Measurements from ENCODE around the gene C10orf95. TPM values are rescaled to one million over a fixed set of nuclear protein-coding genes. Genes with fewer than 3 reads are reported as not detected.

The C10orf95 gene
- total and polyA plus RNA-seq, 2 donors (not counting 3 experiments of a cell fraction or from before 2014, with no cell fraction given), result 0.08 TPM; not detected in 1

DNA sequence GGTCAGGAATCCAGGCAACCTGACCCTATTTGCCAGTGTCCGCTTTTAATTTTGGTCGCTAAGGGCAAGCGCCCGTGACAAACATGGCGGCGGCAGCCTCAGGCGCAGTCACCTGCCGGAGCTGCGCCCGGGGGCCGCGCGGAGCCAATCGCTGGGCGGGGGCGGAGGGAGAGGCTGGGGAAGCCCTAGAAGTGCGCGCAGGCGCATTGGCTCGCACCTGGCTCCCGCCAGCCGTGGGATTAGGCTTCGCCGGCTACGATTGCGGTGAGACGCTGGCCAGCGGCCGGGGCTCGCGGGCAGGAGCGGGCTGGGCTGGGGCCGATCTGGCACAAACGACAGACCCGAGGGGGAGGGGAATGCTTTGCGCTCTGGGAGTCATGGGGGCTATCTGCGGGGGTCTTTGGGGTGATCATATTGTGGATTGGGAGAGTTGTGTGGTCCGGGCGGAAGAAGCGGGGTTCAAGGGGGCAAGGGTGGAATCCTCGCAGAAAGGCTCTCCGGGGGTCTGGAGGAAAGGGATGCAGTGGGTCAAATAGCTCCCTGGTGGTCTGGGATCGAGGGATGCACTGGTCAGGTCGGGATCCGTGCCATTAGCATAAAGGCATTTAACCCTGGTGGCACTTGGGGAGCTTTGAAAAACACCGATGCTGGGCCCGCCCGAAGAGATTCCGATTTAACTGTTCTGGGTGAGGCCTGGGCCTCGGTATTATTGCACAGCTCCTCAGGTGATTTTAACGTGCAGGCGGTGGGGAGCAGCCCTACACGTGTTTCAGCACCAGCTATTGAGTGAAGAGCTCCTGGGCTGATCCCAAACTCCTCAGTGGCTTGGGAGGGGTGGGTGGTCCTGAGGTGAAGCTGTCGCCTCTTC is 10.1 kb upstream of the C10orf95 start:
- no peak overlapping the region for H3K27ac ChIP-seq (ENCODE audit: insufficient read depth, low read depth, low read length)
- intact Hi-C loops (cut with micrococcal nuclease), result no loop called here
- FAIRE-seq (peak; percentile 75), DNase-seq (ENCODE audit: low read depth, low spot score) (peak; percentile 78)
- H3K9me3 ChIP-seq (replicated peaks; ENCODE audit: control insufficient read depth, insufficient read depth, low read length), result no peaks in the 10 kb centered on the region
- peak overlapping the region; percentile 84 for H3K4me2 ChIP-seq (ENCODE audit: insufficient read depth, low read length)
- H3K79me2 ChIP-seq (ENCODE audit: control insufficient read depth, insufficient read depth, low read length), result no peaks in the 10 kb centered on the region
- H3K4me3 ChIP-seq (replicated peaks in 1 of 3; ENCODE audit: insufficient read depth in 1 of 3, low read depth in 1 of 3, low read length in 3 of 3), result peak overlapping the region; percentile 44 to 55 (median 50)
- POLR2A ChIA-PET, result no interaction called here
- CTCF ChIA-PET, result interaction anchor here (1.0 to 2.7 kb wide), 7 partner anchors 9 to 122 kb away, joined by 3 to 16 read pairs (median 5); partner anchors contain the start of gene C10orf95
- H4K20me1 ChIP-seq (replicated peaks; ENCODE audit: control insufficient read depth, extremely low read depth, insufficient read depth, low read length), result no peaks in the 10 kb centered on the region
- no peaks in the 10 kb centered on the region for H3K36me3 ChIP-seq (ENCODE audit: control insufficient read depth in 2 of 2, extremely low read depth in 1 of 2, insufficient read depth in 2 of 2, low read length in 2 of 2)
- BruUV-seq (replicated peaks), result no TSS peak
- H2AFZ ChIP-seq (ENCODE audit: low read depth, low read length), result peak overlapping the region; percentile 94
- peak overlapping the region; percentile 34 for H3K9ac ChIP-seq (replicated peaks; ENCODE audit: extremely low read depth, insufficient read depth, low read length)
- H3K9me1 ChIP-seq (replicated peaks; ENCODE audit: control insufficient read depth, extremely low read depth, insufficient read depth, low read length), result no peaks in the 10 kb centered on the region
- peaks cover 0 to 4% of the 10 kb centered on the region in 2 experiments for H3K27me3 ChIP-seq (ENCODE audit: control insufficient read depth in 2 of 2, insufficient read depth in 2 of 2, low read length in 2 of 2)
- TF ChIP-seq JUN (IDR thresholded peaks at IDR 0.05; ENCODE audit: borderline replicate concordance, insufficient read depth, insufficient read length, low read depth) (no peak), POLR2AphosphoS5 (IDR thresholded peaks at IDR 0.05; ENCODE audit: insufficient read depth, low read depth, low read length) (peak; percentile 26)
- TF ChIP-seq, protein P1, sequence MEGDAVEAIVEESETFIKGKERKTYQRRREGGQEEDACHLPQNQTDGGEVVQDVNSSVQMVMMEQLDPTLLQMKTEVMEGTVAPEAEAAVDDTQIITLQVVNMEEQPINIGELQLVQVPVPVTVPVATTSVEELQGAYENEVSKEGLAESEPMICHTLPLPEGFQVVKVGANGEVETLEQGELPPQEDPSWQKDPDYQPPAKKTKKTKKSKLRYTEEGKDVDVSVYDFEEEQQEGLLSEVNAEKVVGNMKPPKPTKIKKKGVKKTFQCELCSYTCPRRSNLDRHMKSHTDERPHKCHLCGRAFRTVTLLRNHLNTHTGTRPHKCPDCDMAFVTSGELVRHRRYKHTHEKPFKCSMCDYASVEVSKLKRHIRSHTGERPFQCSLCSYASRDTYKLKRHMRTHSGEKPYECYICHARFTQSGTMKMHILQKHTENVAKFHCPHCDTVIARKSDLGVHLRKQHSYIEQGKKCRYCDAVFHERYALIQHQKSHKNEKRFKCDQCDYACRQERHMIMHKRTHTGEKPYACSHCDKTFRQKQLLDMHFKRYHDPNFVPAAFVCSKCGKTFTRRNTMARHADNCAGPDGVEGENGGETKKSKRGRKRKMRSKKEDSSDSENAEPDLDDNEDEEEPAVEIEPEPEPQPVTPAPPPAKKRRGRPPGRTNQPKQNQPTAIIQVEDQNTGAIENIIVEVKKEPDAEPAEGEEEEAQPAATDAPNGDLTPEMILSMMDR (IDR thresholded peaks at IDR 0.05; ENCODE audit: extremely low read depth in 1 of 2, insufficient read depth in 1 of 2, low read depth in 1 of 2, low read length in 2 of 2), result no peak
- dilution Hi-C loops (cut with MboI; ENCODE audit: extremely low pct_ligation_motif_present, low sequenced_read_pairs), result no loop called here
- peaks cover 7% of the 10 kb centered on the region for H3K4me1 ChIP-seq (ENCODE audit: control insufficient read depth, extremely low read depth, insufficient read depth, low read length)

DNA sequence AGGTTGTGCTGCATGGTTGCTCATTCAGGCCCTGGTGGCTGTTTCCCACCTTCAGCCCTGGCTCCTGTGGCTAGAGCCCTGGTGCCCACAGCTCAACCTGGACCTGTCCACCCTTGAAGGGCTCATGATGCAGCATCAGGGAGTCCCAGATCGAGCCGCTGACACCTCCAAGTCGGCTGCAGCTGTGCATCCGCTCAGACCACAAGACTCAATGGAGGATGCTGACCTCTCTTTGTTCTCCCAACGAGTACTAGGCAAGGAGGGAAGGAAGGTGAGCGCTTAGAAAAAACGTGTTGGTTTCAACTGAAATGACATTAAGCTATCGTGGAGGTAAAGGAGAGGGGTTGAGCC is 9.5 kb upstream of the C10orf95 start:
- dilution Hi-C loops (cut with MboI; ENCODE audit: extremely low pct_ligation_motif_present, low sequenced_read_pairs) (no loop called here), intact Hi-C loops (cut with micrococcal nuclease) (no loop called here)
- H3K9me3 ChIP-seq (replicated peaks; ENCODE audit: control insufficient read depth, insufficient read depth, low read length), result no peaks in the 10 kb centered on the region
- peaks cover 0 to 4% of the 10 kb centered on the region in 2 experiments for H3K27me3 ChIP-seq (ENCODE audit: control insufficient read depth in 2 of 2, insufficient read depth in 2 of 2, low read length in 2 of 2)
- ChIA-PET CTCF (interaction anchor here (1.1 to 2.7 kb wide), 5 partner anchors 9 to 123 kb away, joined by 5 to 16 read pairs (median 5); partner anchors contain the start of gene C10orf95), POLR2A (no interaction called here)
- no peaks in the 10 kb centered on the region for H4K20me1 ChIP-seq (replicated peaks; ENCODE audit: control insufficient read depth, extremely low read depth, insufficient read depth, low read length)
- no peaks in the 10 kb centered on the region for H3K9me1 ChIP-seq (replicated peaks; ENCODE audit: control insufficient read depth, extremely low read depth, insufficient read depth, low read length)
- peak overlapping the region; percentile 84 for H3K4me2 ChIP-seq (ENCODE audit: insufficient read depth, low read length)
- peaks cover 7% of the 10 kb centered on the region for H3K4me1 ChIP-seq (ENCODE audit: control insufficient read depth, extremely low read depth, insufficient read depth, low read length)
- no TSS peak for BruUV-seq (replicated peaks)
- no peak for TF ChIP-seq POLR2AphosphoS5 (IDR thresholded peaks at IDR 0.05; ENCODE audit: insufficient read depth, low read depth, low read length)
- TF ChIP-seq, protein P2, sequence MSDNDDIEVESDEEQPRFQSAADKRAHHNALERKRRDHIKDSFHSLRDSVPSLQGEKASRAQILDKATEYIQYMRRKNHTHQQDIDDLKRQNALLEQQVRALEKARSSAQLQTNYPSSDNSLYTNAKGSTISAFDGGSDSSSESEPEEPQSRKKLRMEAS (IDR thresholded peaks at IDR 0.05; ENCODE audit: insufficient read depth, insufficient read length), result no peak
- no peak for TF ChIP-seq POLR2A (IDR thresholded peaks at IDR 0.05; ENCODE audit: low read depth, low read length)
- TF ChIP-seq FOS (IDR thresholded peaks at IDR 0.05; ENCODE audit: borderline replicate concordance, insufficient read depth, low read length), result no peak
- no peak for TF ChIP-seq EZH2 (IDR thresholded peaks at IDR 0.05; ENCODE audit: borderline replicate concordance, low read depth, low read length, severe bottlenecking)
- no peak for TF ChIP-seq JUN (IDR thresholded peaks at IDR 0.05; ENCODE audit: borderline replicate concordance, insufficient read depth, insufficient read length, low read depth)
- TF ChIP-seq MYC (IDR thresholded peaks at IDR 0.05; ENCODE audit: low read depth, low read length), result no peak
- no peak for TF ChIP-seq GATA2 (IDR thresholded peaks at IDR 0.05; ENCODE audit: insufficient read depth, insufficient read length, low read depth, low read length)
- TF ChIP-seq, protein P1 (IDR thresholded peaks at IDR 0.05; ENCODE audit: extremely low read depth in 1 of 2, insufficient read depth in 1 of 2, low read depth in 1 of 2, low read length in 2 of 2), result no peak
- H3K79me2 ChIP-seq (ENCODE audit: control insufficient read depth, insufficient read depth, low read length), result no peaks in the 10 kb centered on the region
- peak overlapping the region; percentile 34 for H3K9ac ChIP-seq (replicated peaks; ENCODE audit: extremely low read depth, insufficient read depth, low read length)
- no peak for DNase-seq (ENCODE audit: low read depth, low spot score)
- peak overlapping the region; percentile 94 for H2AFZ ChIP-seq (ENCODE audit: low read depth, low read length)
- H3K27ac ChIP-seq (ENCODE audit: insufficient read depth, low read depth, low read length), result no peak overlapping the region
- H3K36me3 ChIP-seq (ENCODE audit: control insufficient read depth in 2 of 2, extremely low read depth in 1 of 2, insufficient read depth in 2 of 2, low read length in 2 of 2), result no peaks in the 10 kb centered on the region
- peak overlapping the region in 2 of 3 experiments; percentile 50 to 55 for H3K4me3 ChIP-seq (replicated peaks in 1 of 3; ENCODE audit: insufficient read depth in 1 of 3, low read depth in 1 of 3, low read length in 3 of 3)
- no peak for FAIRE-seq
